Left ventricle myocardium inferior (tissue), 1 donor: Measurements from ENCODE around the gene IL2. TPM values are rescaled to one million over a fixed set of nuclear protein-coding genes. Genes with fewer than 3 reads are reported as not detected.

Experiments used
- DNase-seq: peaks from one replicate; pipeline ENCODE4 v3.0.0-alpha.2; 2020
- H3K27ac ChIP-seq: fragments of 200-600 bp; replicated peaks from 2 replicates; pipeline ENCODE4 v1.8.0; 2021
- H3K27me3 ChIP-seq: fragments of 200-600 bp; 2 replicates; pipeline ENCODE4 v1.8.0; 2021; ENCODE audit warnings: low read depth
- H3K36me3 ChIP-seq: fragments of 200-600 bp; 2 replicates; pipeline ENCODE4 v1.8.0; 2021
- H3K4me1 ChIP-seq: fragments of 200-600 bp; 2 replicates; pipeline ENCODE4 v1.8.0; 2021
- H3K4me3 ChIP-seq: fragments of 200-600 bp; 2 replicates; pipeline ENCODE4 v1.8.0; 2021; ENCODE audit warnings: mild to moderate bottlenecking, moderate library complexity
- H3K9me3 ChIP-seq: fragments of 200-600 bp; replicated peaks from 2 replicates; pipeline ENCODE4 v1.8.0; 2021
- intact Hi-C: fragments of 100-400 bp; cut with micrococcal nuclease; formaldehyde crosslinking; loops from one replicate; pipeline ENCODE4 v1.11.0; 2022
- total RNA-seq: library from RNA; stranded (reverse); fragmentation: NEBNext Ultra II Directional; extraction: Animal tissue kit (Norgen Biotek cat#: 25700); gene quantifications from one replicate; pipeline ENCODE4 v1.2.1, GENCODE V29; 2021
- TF ChIP-seq, protein P1 (sequence below): fragments of 200-600 bp; IDR thresholded peaks from 2 replicates; pipeline ENCODE4 v1.8.0; 2021; ENCODE audit warnings: antibody characterized with exemption, mild to moderate bottlenecking, borderline replicate concordance
- donor health status: DM: no; HTN: yes; CAD: no; lungs with severe emphysema.

Gene IL2
- total RNA-seq, 1 donor from 2014 or later, result not detected

DNA sequence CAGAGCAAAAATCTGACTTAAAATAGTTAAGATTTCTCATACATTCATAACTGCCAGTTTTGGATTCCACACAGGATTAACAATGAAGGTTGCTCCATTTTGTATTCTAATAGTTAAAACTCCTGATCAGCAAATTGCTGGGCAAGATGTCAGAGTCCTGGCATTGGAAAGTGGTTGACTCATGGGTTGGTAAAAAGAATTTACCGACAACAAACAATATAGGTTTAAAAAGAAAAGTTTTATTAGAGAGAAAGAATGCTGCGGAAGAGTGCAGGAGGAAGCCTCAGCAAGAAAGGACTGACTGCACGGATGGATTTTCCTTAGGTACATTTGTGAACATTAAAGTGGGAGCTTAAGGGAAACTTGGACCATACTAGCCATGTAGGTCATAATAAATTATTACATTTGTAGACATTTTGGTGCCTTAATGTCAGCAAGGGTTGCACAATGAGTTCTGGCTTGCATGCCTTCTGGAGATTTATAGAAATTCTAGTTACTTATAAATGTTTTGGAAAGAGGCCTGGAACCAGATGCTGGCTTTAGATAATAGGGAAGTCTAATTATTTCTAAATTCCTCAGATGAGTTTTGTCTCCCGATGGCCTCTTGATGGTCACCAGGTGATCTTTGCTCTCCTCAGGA is 25.4 kb upstream of the IL2 start:
- TF ChIP-seq, protein P1, sequence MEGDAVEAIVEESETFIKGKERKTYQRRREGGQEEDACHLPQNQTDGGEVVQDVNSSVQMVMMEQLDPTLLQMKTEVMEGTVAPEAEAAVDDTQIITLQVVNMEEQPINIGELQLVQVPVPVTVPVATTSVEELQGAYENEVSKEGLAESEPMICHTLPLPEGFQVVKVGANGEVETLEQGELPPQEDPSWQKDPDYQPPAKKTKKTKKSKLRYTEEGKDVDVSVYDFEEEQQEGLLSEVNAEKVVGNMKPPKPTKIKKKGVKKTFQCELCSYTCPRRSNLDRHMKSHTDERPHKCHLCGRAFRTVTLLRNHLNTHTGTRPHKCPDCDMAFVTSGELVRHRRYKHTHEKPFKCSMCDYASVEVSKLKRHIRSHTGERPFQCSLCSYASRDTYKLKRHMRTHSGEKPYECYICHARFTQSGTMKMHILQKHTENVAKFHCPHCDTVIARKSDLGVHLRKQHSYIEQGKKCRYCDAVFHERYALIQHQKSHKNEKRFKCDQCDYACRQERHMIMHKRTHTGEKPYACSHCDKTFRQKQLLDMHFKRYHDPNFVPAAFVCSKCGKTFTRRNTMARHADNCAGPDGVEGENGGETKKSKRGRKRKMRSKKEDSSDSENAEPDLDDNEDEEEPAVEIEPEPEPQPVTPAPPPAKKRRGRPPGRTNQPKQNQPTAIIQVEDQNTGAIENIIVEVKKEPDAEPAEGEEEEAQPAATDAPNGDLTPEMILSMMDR, result no peak
- no peak for DNase-seq
- Histone ChIP-seq H3K4me1 (no peaks in the 10 kb centered on the region), H3K36me3 (no peaks in the 10 kb centered on the region), H3K27ac (no peak overlapping the region), H3K4me3 (no peak overlapping the region), H3K9me3 (peaks cover 9% of the 10 kb centered on the region), H3K27me3 (no peaks in the 10 kb centered on the region)
- intact Hi-C loops, result no loop called here

DNA sequence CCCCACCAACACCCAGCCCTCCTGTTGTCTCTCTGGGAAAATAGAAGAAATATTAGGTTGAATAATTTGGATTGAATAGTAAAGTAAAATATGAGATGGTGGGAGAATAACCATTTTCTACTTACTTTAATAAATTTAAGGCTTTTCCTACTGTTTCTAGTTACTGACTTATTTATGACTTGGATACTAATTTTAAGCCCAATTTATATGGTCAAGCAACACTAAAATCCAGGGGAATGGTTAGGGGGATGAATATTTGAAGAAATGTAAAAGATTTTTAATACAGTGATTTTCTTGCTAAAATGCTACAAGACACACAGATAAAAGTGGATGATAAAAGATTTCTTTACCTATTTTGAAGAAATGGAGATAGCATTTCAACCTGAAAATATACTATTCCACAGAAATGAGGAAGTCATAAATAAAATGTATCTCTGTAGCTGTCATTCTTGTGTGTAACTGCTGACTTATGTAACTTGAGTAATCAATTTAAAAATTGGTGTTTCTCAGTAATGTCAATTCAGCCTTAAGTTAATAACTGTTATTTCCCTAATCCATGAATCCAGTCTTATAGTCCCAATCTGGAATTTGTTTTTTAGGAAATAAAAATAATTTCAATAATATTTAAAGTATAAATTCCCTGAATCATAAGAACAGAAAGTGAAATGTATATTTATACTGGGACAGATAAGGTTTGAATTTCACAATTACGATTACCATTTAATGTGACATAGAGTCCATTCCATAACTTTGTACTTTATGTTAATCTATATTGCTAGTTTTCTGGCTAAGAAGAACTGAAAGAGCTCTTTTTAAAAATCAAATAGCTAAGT is 24.3 kb upstream of the IL2 start:
- Histone ChIP-seq H3K4me3 (no peak overlapping the region), H3K36me3 (no peaks in the 10 kb centered on the region), H3K4me1 (no peaks in the 10 kb centered on the region), H3K27ac (no peak overlapping the region), H3K27me3 (no peaks in the 10 kb centered on the region), H3K9me3 (no peaks in the 10 kb centered on the region)
- no peak for DNase-seq
- TF ChIP-seq, protein P1, result no peak
- intact Hi-C loops, result no loop called here

DNA sequence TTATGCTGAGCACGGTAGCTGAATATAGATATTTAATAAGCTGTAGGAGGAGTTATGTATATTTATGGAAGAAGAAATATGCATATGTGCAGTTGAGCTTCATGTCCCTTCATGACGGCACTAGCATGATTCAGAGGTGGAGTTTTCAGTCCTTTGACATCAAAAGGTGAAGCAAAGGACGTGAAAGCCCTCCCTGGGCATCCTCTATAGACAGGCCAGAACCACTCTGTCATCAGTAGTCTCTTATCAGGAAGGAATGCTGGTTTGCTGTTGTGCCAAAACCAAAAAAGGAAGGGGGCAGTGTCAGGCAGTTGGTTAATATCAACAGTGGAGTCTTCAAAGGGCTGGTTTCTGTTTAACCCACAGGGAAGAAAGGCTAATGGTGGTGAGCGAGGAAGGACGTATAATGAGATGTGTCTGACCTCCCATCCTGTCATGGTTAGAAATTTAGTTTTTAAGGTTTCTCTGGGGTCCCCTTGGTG is 23.5 kb upstream of the IL2 start:
- DNase-seq, result no peak
- H3K27me3 ChIP-seq, result no peaks in the 10 kb centered on the region
- H3K4me3 ChIP-seq, result no peak overlapping the region
- no peaks in the 10 kb centered on the region for H3K36me3 ChIP-seq
- H3K9me3 ChIP-seq, result no peaks in the 10 kb centered on the region
- no peak overlapping the region for H3K27ac ChIP-seq
- H3K4me1 ChIP-seq, result no peaks in the 10 kb centered on the region
- TF ChIP-seq, protein P1, result no peak
- intact Hi-C loops, result no loop called here

DNA sequence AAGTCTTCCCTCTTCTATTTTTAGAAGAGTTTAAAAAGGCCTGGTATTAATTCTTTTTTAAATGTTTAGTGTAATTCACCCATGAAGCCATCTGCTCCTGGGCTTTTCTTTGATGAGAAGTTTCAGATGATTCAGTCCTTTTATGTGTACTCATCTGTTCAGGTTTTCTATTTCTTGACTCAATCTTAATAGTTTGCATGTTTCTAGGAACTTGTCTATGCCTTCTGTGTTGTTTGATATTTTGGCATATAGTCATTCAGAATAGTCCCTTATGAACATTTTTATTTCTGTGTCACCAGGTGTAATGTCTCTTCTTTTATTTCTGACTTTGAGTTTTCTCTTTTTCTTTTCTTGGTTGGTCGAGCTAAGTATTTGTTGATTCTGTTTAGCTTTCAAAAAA is 20.2 kb upstream of the IL2 start:
- Histone ChIP-seq H3K9me3 (peaks cover 18% of the 10 kb centered on the region), H3K27ac (no peak overlapping the region), H3K36me3 (no peaks in the 10 kb centered on the region), H3K4me1 (no peaks in the 10 kb centered on the region), H3K4me3 (no peak overlapping the region), H3K27me3 (no peaks in the 10 kb centered on the region)
- TF ChIP-seq, protein P1, result no peak
- intact Hi-C loops, result no loop called here
- no peak for DNase-seq

DNA sequence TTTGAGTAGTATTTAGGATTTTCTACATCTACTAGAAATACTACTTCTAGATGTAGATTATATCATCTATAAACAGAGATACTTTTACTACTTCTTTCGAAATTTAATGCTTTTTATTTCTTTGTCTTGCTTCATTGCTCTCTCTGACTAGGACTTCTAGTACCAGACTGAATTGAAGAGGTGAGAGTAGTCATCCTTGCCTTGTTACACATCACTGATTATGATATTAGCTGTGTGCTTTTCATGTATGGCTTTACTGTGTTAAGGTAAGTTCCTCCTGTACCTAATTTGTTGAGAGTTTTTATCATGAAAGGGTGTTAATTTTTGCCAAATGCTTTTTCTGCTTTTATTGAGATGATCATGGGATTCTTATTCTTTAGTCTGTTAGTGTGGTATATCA is 19.6 kb upstream of the IL2 start:
- Histone ChIP-seq H3K9me3 (peaks cover 18% of the 10 kb centered on the region), H3K4me1 (no peaks in the 10 kb centered on the region), H3K4me3 (no peak overlapping the region), H3K27me3 (no peaks in the 10 kb centered on the region), H3K36me3 (no peaks in the 10 kb centered on the region), H3K27ac (no peak overlapping the region)
- no peak for DNase-seq
- TF ChIP-seq, protein P1, result no peak
- intact Hi-C loops, result no loop called here
